HepG2 (cell line): Measurements from ENCODE around the gene SLC15A3.

Experiments used
- KDM5A ChIP-seq: fragments of 200-600 bp; sonication (generic); IDR thresholded peaks from 2 replicates; pipeline ENCODE4 v1.7.0; 2018; ENCODE audit warnings: antibody characterized with exemption, mild to moderate bottlenecking, low read length, borderline replicate concordance
- MXI1 ChIP-seq: IDR thresholded peaks from 3 replicates; pipeline ENCODE4 v1.6.1; 2012; ENCODE audit warnings: low read depth, low read length, inconsistent platforms, borderline replicate concordance
- SPEN ChIP-seq: sonication (generic); formaldehyde crosslinking; IDR thresholded peaks from 2 replicates; pipeline ENCODE4 v1.5.1; 2020; ENCODE audit warnings: low read depth, mild to moderate bottlenecking, missing genetic modification reagents
- TARDBP ChIP-seq: sonication (generic); formaldehyde crosslinking; IDR thresholded peaks from 2 replicates; pipeline ENCODE4 v1.8.0; 2022; ENCODE audit warnings: mild to moderate bottlenecking, missing genetic modification reagents
- ZNF274 ChIP-seq: sonication (generic); formaldehyde crosslinking; IDR thresholded peaks from 2 replicates; pipeline ENCODE4 v1.5.1; 2020; ENCODE audit warnings: mild to moderate bottlenecking, missing genetic modification reagents
- ZNF503 ChIP-seq: sonication (generic); formaldehyde crosslinking; IDR thresholded peaks from 2 replicates; pipeline ENCODE4 v1.4.0; 2020; ENCODE audit warnings: missing genetic modification reagents

GRCh38 chr11:60977224-60977623 lies 25.2 kb upstream of the SLC15A3 start:
- TF ChIP-seq MXI1 (no peak), ZNF503 (no peak), TARDBP (CRISPR knock-in tag) (no peak), KDM5A (no peak), ZNF274 (CRISPR knock-in tag) (no peak), SPEN (CRISPR knock-in tag) (no peak)
